Lung (tissue), 12 donors: Measurements from ENCODE around the gene LCN10. TPM values are rescaled to one million over a fixed set of nuclear protein-coding genes. Genes with fewer than 3 reads are reported as not detected.

Experiments
- ATAC-seq: fragments of 200-7000 bp; cut with Tn5 transposase; one replicate; pipeline ENCODE4 v1.9.1; 2020; ENCODE audit warnings: moderate number of reproducible peaks; ENCODE audit not compliant: insufficient read depth, low FRiP score
- DNase-seq, 3 donors: peaks; one replicate each; pipeline ENCODE4 v3.0.0-alpha.2; 2013 to 2017
- H3K27ac ChIP-seq, 2 donors: one replicate each; pipeline ENCODE4 v1.5.1; 2013; ENCODE audit warnings: mild to moderate bottlenecking in 2 of 2, moderate library complexity in 2 of 2, control low read depth in 1 of 2, inconsistent platforms in 1 of 2, low read depth in 1 of 2, low read length in 1 of 2
- H3K27me3 ChIP-seq, 3 donors: one replicate each; pipeline ENCODE4 v1.5.1; 2013; ENCODE audit warnings: low read length in 2 of 3; ENCODE audit not compliant: control insufficient read depth in 3 of 3, insufficient read depth in 3 of 3
- H3K36me3 ChIP-seq, 4 donors: one replicate each; pipeline ENCODE4 v1.5.1; 2013; ENCODE audit warnings: low read length in 4 of 4, mild to moderate bottlenecking in 1 of 4, moderate library complexity in 1 of 4; ENCODE audit not compliant: control insufficient read depth in 4 of 4, insufficient read depth in 4 of 4
- H3K4me1 ChIP-seq, 5 donors: one replicate each; pipeline ENCODE4 v1.5.1; 2013; ENCODE audit warnings: low read length in 5 of 5, mild to moderate bottlenecking in 2 of 5, moderate library complexity in 1 of 5; ENCODE audit not compliant: control insufficient read depth in 5 of 5, insufficient read depth in 5 of 5
- H3K4me3 ChIP-seq: one replicate; pipeline ENCODE4 v1.5.1; 2013; ENCODE audit warnings: mild to moderate bottlenecking, control low read depth, moderate library complexity
- H3K9ac ChIP-seq, 2 donors: one replicate each; pipeline ENCODE4 v1.5.1; 2013; ENCODE audit warnings: low read length in 2 of 2, control low read depth in 1 of 2; ENCODE audit not compliant: insufficient read depth in 1 of 2
- H3K9me3 ChIP-seq, 4 donors: one replicate each; pipeline ENCODE4 v1.5.1; 2013; ENCODE audit warnings: low read length in 3 of 4, mild to moderate bottlenecking in 1 of 4, moderate library complexity in 1 of 4; ENCODE audit not compliant: control insufficient read depth in 4 of 4, insufficient read depth in 3 of 4
- WGBS, 2 donors: extraction: QIAGEN DNeasy Blood & Tissue Kit; methylation state at CpG; one replicate each; pipeline ENCODE4 v1.1.7; 2013; 5-methylcytosine and 5-hydroxymethylcytosine counted together
- polyA plus RNA-seq, 2 donors: library from polyadenylated mRNA; stranded (reverse); fragments of 200-250 nt; gene quantifications; one replicate each; pipeline ENCODE4 v1.2.1, GENCODE V29; 2013
- total RNA-seq, 2 donors: library from RNA; depleted of rRNA in 1 of 2; stranded (reverse); fragments of >200 nt in 1 of 2; gene quantifications; one replicate each; pipeline ENCODE4 v1.2.1, GENCODE V29; 2014 to 2021
- TF ChIP-seq, protein P1 (sequence below): IDR thresholded peaks from 2 replicates; pipeline ENCODE4 v1.5.1; 2012; ENCODE audit warnings: mild to moderate bottlenecking; ENCODE audit errors: control extremely low read depth, extremely low read depth
- donor health status: control.
- donor health status: control.
- donor health status: Bipolar disorder and iron deficiency.
- donor health status: healthy.
- donor health status: DM: yes; HTN: yes; CAD: no.

Gene LCN10
- total and polyA plus RNA-seq, 4 donors, result 0.72 to 6.4 (median 4.7) TPM; not detected in 1

- DNase-seq, result no peak
- H3K9ac ChIP-seq, result no peak overlapping the region
- H3K4me1 ChIP-seq, result peaks cover 0 to 17% (median 10%) of the 10 kb centered on the region in 5 donors
- no peaks in the 10 kb centered on the region for H3K9me3 ChIP-seq
- 73 to 87% methylated on average over 10 of the region's 11 CpGs for WGBS, 2 donors
- H3K27ac ChIP-seq, result no peak overlapping the region
- no peak for ATAC-seq
- no peak overlapping the region for H3K4me3 ChIP-seq
- TF ChIP-seq, protein P1, sequence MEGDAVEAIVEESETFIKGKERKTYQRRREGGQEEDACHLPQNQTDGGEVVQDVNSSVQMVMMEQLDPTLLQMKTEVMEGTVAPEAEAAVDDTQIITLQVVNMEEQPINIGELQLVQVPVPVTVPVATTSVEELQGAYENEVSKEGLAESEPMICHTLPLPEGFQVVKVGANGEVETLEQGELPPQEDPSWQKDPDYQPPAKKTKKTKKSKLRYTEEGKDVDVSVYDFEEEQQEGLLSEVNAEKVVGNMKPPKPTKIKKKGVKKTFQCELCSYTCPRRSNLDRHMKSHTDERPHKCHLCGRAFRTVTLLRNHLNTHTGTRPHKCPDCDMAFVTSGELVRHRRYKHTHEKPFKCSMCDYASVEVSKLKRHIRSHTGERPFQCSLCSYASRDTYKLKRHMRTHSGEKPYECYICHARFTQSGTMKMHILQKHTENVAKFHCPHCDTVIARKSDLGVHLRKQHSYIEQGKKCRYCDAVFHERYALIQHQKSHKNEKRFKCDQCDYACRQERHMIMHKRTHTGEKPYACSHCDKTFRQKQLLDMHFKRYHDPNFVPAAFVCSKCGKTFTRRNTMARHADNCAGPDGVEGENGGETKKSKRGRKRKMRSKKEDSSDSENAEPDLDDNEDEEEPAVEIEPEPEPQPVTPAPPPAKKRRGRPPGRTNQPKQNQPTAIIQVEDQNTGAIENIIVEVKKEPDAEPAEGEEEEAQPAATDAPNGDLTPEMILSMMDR, result no peak
- H3K36me3 ChIP-seq, result no peaks in the 10 kb centered on the region
- peaks cover 0 to 15% (median 12%) of the 10 kb centered on the region in 3 donors for H3K27me3 ChIP-seq
Observed at GRCh38 chr9:136698635-136699246, 44.0 kb downstream of the LCN10 start.

GRCh38 chr9:136697821-136698526 lies 44.8 kb downstream of the LCN10 start:
- no peaks in the 10 kb centered on the region for H3K36me3 ChIP-seq
- TF ChIP-seq, protein P1, result no peak
- H3K4me1 ChIP-seq, result peaks cover 0 to 18% (median 10%) of the 10 kb centered on the region in 5 donors
- no peak overlapping the region for H3K9ac ChIP-seq
- peaks cover 0 to 15% (median 12%) of the 10 kb centered on the region in 3 donors for H3K27me3 ChIP-seq
- 42 to 47% methylated on average over 20 of the region's 20 CpGs for WGBS, 2 donors
- peak overlapping the region in 1 of 2 donors; percentile 76 for H3K27ac ChIP-seq
- no peak overlapping the region for H3K4me3 ChIP-seq
- ATAC-seq (peak; percentile 7), DNase-seq (no peak)
- no peaks in the 10 kb centered on the region for H3K9me3 ChIP-seq

DNA sequence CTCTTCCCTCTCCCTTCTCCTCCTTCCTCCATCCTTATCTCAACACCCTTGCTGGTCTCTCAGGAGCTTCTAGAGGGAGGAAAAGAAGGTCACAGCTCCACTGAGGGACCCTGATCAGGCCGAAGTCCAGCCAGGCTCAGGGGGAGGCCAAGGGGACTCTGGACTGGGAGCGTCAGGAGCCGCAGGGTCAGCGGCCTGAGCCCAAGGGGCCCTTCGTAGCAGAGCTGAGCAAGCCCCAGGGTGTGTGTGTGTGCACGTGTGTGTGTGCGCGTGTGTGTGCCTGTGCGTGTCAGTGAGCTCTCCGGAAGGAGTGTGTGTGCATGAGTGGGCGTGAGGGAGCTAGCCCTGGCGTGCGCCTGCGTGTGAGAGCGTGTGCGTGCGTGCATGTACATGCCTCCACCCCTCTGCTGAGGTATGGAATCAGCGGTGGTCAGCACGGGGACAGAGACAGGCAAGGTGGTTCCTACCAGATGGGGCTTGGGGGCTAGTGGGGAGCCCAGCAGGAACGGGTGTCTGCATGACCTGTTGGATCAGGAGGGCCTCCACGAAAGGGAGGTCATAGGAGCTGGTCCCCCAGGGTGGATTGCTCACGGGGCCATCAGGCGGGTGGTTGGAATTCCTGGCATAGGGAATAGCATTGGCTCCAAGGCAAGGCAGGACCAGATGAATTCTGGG lies 45.5 kb downstream of the LCN10 start:
- peaks cover 0 to 22% (median 10%) of the 10 kb centered on the region in 5 donors for H3K4me1 ChIP-seq
- no peak overlapping the region for H3K9ac ChIP-seq
- DNase-seq, result peak in 1 of 3 donors; percentile 29
- WGBS, 2 donors, result 61 to 63% methylated on average over 23 of the region's 23 CpGs
- peaks cover 0 to 15% (median 12%) of the 10 kb centered on the region in 3 donors for H3K27me3 ChIP-seq
- no peak overlapping the region for H3K4me3 ChIP-seq
- ATAC-seq, result no peak
- H3K27ac ChIP-seq, result peak overlapping the region in 1 of 2 donors; percentile 76
- TF ChIP-seq, protein P1, result no peak
- H3K9me3 ChIP-seq, result no peaks in the 10 kb centered on the region
- H3K36me3 ChIP-seq, result no peaks in the 10 kb centered on the region
